Inflammatory macrophage treated with lipopolysaccharide for 1 hour (primary cell): Measurements from ENCODE around the gene LIMS1.
A peak's percentile ranks its signal among the peaks of the same experiment; 100 is the strongest.
"Not testable (repeated sequence)": the region's sequence is repeated elsewhere in the genome, so short reads cannot be mapped to it uniquely, and the experiment has no call there.

ENCODE experiments used
- DNase-seq, 2 donors: peaks; one replicate each; pipeline ENCODE4 v3.0.0-alpha.2; 2020 to 2022

Gene LIMS1

DNA sequence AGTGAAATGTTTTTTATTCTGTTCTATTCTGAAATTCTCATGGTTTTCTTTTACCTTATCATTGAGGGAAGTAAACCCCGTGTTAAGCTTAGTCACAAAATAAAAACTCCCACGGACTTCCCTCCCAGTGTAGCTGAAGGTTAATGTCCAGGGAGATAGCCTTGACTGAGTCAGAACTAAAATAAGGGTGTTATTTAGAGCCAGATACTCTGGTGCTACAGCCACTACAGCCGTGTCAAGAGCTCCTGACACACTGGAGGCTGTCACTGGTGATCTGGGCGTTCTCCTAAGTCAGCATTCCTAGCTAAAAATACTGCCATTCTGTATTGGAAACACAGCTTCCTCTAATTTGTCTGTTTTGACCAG is 103.0 kb downstream of the LIMS1 start:
- peak; percentile 91 to 100 for DNase-seq

DNA sequence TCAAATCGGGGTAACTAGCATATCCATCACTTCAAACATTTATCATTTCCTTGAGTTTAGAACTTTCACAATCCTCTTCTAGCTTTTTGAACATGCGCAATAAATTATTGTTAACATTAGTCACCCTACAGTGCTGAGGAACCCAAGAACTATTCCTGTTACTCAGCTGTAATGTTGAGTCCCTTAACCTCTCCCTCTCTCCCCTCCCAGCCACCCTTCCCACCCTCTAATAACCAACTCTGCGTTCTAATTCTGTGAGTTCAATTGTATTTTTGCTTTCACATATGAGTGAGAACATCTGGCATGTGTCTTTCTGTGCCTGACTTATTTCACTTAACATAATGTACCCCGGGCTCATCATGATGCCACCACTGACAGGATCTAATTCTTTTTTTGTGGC is 106.5 kb downstream of the LIMS1 start:
- peak; percentile 67 to 76 for DNase-seq

DNA sequence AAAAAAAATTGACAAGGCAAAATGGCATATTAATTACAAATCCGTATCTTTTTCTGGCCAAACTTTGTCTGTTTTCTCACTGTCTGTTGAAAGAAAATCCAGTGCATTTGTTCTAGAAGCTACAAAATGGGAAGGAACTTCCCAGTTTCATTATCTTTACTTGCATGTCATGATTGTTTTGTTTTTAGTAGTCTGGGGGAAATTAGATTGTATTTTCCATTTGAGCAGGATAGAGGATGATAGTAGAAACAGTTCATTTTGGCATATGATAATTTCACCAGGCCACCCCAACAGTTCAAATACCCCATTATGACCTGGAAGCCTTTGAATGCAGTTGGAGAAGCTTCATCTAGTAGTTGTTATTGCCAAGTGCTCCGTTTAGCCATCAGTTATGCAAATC is 107.5 kb downstream of the LIMS1 start:
- peak in 1 of 2 donors; percentile 47 for DNase-seq

DNA sequence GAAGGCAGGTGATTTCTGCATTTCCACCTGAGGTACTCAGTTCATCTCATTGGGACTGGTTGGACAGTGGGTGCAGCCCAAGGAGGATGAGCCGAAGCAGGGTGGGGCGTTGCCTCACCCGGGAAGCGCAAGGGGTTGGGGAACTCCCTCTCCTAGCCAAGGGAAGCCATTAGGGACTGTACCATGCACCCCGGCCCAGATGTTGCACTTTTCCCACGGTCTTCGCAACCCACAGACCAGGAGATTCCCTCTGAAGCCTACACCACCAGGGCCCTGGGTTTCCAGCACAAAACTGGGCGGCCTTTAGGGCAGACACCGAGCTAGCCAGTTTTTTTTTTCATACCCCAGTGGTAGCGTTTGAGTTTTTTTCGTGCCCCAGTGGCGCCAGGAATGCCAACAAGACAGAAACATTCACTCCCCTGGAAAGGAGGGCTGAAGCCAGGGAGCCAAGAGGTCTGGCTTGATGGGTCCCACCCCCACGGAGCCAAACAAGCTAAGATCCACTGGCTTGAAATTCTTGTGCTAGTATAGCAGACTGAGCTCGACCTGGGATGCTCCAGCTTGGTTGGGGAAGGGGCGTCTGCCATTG is 109.1 kb downstream of the LIMS1 start:
- peak in 1 of 2 donors; percentile 73 for DNase-seq

DNA sequence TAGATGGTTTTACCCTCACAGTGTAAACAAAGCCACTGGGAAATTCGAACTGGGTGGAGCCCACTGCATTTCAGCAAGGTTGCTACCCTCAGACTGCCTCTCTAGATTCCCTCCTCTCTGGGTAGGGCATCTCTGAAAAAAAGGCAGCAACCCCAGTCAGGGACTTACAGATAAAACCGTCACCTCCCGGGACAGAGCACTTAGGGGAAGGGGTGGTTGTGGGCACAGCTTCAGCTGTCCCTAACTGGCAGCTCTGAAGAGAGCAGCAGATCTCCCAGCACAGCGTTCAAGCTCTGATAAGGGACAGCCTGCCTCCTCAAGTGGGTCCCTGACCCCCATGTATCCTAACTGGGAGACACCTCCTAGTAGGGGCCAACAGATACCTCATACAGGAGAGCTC is 109.6 kb downstream of the LIMS1 start:
- not testable (repeated sequence) for DNase-seq

DNA sequence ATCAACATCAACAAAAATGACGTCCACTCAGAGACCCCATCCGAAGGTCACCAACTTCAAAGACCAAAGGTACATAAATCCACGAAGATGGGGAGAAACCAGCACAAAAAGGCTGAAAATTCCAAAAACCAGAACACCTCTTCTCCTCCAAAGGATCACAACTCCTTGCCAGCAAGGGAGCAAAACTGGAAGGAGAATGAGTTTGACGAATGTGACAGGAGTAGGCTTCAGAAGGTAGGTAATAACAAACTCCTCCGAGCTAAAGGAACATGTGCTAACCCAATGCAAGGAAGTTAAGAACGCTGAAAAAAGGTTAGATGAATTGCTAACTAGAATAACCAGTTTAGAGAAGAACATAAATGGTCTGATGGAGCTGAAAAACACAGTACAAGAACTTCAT is 110.2 kb downstream of the LIMS1 start:
- DNase-seq: not testable (repeated sequence)

DNA sequence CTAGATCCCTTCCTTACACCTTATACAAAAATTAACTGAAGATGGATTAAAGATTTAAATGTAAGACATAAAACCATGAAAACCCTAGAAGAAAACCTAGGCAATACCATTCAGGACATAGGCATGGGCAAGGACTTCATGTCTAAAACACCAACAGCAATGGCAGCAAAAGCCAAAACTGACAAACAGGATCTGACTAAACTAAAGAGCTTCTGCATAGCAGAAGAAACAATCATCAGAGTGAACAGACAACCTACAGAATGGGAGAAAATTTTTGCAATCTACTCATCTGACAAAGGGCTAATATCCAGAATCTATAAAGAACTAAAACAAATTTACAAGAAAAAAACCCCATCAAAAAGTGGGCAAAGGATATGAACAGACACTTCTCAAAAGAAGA is 114.5 kb downstream of the LIMS1 start:
- DNase-seq: not testable (repeated sequence)

DNA sequence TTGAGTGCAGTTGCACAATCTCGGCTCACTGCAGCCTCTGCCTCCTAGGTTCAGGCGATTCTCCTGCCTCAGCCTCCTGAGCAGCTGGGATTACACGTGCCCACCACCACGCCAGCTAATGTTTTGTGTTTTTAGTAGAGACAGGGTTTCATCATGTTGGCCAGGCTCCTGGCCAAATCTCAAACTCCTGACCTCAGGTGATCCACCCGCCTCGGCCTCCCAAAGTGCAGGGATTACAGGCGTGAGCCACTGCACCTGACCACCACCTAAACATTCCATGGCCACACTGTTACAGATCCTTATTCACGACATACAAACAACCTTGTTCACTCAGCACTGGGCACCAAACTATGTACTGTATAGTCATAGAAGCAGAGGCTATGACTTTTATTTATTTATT is 116.2 kb downstream of the LIMS1 start:
- not testable (repeated sequence) for DNase-seq

DNA sequence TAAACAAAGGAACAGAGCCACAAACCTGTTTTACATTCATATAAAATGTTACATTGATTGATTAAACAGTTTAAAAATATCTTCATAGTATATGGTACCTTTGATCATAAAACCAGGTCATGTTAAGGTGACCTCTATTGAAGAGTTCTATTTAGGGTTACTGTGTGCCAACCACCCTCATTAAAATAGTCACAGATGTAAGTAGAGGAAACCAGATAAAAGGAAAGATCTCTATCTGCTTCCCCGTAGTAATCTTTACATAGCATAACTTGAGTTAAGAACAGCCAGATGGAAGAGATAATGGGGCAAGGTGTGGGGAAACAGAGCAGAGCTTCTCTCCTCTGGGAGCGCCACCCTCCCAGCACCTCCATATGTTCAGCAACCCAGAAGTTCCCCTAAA is 117.2 kb downstream of the LIMS1 start:
- not testable (repeated sequence) for DNase-seq

DNA sequence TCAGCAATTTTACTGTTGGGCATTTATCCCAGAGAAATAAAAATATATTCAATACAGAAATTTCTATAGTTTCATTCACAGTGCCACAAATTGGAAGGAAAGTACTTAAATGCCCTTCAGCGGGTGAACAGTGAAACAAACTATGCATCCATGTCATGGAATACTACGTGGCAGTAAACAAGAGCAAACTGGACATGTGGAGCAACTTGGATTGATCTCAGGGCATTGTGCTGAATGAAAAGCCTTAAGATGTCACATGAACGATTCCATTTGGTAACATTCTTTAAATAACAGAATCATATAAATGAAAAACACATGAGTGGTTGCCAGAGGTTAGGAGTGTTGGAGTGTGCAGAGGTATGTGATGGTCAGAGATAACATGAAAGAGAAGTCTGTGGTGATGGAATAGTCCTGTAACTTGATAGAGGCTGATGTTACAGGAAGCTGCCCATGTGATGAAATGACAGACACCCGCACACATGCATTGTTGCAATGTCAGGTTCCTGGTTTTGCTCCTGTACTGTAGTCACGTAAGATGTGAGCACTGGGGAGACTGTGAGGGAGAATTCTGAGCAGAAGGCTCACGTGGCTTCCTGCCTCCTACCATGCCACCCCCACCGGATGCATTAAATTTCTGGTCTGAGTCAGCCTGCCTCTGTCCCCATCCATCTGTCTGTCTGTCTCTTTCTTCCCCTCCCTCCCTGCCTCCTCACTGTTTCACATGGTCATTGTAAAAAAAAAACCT is 118.1 kb downstream of the LIMS1 start:
- DNase-seq: peak; percentile 82 to 95

DNA sequence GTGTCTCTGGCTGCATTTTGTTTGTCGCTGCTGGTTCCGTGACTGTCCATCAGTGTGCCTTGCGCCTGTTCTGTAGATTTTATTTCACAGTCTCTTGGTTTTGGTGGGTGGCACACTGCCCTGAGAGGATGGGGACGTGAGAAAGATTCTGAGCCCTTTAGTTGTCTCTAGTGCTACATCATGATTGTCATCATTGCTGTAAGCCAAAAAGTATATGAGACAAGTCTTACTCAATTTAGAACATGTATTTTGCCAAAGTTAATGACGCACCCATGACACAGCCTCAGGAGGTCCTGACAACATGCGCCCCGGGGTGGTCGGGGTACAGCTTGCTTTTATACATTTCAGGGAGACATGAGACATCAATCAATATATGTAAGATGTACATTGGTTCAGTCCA is 119.2 kb downstream of the LIMS1 start:
- not testable (repeated sequence) for DNase-seq

DNA sequence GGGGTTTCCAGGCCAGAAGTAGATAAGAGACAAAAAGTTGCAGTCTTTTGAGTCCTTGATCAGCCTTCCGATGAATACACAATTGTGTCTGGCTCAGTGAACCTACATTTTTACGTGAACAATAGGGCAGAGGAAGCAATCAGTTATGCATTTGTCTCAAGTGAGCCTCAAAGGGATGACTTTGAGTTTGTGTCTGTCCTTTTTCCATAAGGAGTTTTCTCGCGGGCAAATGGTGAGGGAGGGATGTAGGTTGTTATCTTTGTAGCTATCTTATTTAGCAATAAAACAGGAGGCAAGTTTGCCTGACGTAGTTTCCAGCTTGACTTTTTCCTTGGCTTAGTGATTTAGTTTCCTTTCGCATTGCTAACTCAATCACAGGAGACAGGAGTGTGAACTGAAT is 119.6 kb downstream of the LIMS1 start:
- not testable (repeated sequence) for DNase-seq

DNA sequence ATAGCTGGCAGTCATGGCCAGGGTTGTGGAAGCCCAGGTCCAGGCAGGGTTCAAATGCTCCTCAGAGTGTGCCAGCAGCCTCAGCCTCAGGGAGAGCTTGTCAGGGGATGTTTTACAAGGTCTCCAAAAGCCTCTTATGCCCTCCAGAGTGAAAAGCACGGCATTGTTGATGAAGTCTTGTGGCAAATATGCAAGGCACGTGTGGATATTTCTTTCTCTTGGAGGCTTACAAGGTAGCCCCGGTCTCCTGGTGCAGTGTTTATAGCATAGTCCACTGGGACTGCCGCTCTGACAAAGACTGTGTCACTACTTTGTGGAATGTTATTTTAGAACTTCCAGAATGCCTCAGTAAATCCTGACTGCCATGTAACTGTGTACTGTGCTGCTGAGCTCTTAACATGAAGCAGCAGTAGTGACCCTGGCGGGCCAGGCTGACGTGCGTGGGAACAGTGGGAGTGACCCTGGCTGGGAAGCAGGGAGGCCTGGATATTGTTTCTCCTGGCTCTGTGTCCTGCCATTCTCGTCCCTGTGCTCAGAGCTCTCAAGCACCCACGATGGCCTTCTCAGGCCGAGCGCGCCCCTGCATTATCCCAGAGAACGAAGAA is 120.4 kb downstream of the LIMS1 start:
- DNase-seq: not testable (repeated sequence)

DNA sequence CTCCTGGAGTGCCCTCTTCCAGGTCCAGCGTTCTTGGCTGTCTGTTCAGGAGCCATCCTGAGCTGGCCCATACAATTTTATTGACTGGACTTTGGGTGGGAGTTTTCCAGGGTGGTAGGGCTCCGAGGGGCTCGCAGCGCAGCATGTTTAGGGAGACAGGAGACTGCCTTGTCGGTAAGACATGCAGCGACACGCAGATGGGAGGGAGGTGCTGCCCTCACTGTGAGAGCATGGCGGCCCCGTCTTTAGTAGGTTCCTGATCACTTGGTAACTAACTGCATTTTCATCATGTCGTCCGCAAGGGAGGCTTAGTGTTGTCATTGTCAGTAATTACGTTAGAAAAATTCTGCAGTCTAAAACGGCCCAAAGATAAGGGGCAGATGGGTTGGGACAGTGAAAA is 121.0 kb downstream of the LIMS1 start:
- DNase-seq: not testable (repeated sequence)

DNA sequence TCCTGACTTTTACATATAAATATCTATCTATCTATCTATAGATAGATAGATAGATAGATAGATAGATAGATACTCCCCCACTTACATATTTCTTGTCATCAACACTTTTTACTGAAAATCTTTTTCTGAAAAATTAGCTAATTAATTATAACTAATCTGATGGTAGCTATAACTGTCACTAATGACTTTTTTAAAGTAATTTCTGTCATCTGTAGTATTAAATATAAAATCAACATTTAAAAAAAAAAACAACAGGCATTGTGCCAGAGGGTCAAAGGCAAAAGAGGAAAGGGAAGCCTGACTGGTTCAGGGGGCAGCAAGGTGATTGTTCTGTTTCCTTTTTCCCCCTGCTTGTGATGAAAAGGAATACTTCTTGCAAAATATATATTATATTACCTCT is 122.0 kb downstream of the LIMS1 start:
- DNase-seq: not testable (repeated sequence)

DNA sequence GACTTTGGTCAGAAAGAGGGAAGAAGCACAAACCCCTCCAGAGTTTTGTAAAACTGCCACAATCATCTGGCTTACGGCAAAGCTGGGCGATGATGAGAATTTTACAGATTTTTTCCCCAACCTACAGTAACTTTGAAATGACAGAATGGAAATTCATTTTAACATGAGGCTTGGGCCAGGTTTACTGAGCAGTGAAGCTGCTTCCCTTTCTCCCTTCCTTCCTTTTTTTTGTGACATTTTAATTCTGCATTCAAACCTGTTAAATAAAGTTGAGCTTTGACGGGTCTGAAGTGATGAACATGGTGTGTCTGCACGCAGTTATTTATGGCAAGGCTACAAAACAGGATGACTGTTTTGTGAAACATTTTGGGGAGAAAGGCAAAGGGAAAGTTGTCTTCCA is 123.2 kb downstream of the LIMS1 start:
- peak; percentile 20 to 34 for DNase-seq

DNA sequence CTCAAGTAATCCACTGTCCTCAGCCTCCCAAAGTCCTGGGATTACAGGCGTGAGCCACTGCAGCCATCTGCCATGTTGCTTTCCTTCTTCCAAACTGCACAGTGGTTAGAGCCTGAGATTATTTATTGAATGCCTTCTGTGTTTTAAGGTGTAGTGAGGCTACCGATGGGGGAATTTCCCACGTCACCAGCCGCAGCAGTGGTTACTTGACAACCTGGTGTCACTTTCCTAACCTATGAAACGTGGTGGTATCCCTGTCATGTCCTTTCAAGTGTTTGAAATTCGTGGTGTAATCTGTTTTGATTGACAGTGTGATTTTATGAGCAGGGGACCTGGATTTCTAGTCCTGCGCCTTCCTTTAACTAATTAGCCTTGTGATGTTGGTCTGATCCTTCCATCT is 124.3 kb downstream of the LIMS1 start:
- DNase-seq: not testable (repeated sequence)

DNA sequence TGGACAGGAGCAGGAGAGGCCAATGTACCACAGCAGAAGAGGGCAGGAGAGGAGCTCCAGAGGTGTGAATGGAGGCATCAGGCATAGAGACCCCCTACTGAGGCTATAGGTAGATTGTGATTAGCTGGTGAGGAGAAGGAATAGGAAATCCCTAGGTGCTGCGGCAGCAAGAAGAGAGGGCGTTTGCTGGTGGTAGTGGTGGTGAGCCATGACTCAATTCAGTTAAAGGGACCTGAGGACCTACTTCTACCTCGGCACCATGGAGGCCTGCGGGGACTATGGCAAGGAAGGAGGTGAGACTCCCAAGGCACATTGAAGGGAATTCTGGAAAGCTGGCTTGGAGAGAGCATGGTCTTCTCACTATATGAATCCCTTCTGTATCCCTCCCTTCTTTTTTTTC is 127.2 kb downstream of the LIMS1 start:
- DNase-seq: not testable (repeated sequence)

DNA sequence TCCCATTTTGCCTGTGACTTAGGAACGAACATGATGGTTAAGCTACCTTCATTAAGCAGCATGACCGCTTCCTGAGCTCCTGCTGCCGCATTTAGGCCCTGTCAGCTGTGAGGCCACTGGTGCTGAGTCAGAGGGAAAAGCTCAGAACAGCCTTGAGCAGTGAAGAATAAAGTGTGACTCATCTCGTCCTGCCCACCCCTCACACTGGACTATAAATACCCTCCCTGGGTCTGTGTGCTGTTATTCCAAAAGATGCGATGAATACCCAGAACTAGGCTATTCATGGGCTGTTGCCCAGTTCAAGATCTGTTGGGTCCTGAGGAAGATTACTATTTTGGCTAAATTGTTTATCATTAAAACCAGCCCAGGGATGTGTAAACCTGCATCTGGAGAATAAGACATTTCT is 127.9 kb downstream of the LIMS1 start:
- peak in 1 of 2 donors; percentile 46 for DNase-seq

DNA sequence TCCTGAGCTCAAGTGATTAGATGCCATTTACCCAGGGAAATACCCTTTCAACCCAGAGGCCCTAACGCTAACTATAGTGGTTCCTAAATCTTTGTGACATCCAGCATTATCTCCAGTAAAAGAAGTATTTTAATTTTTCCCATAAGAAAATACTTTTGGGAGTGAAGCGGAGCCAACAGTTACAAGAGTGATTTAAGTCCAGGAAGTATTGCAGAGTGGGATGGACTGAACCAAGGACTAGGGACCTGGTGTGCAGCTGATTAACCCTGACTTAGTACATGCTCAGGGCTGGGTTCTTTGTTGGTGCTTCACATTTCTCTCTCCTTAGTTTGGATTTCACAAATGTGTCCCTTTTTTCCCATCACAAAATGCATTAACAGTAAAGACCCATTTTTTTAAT is 129.1 kb downstream of the LIMS1 start:
- DNase-seq: not testable (repeated sequence)

DNA sequence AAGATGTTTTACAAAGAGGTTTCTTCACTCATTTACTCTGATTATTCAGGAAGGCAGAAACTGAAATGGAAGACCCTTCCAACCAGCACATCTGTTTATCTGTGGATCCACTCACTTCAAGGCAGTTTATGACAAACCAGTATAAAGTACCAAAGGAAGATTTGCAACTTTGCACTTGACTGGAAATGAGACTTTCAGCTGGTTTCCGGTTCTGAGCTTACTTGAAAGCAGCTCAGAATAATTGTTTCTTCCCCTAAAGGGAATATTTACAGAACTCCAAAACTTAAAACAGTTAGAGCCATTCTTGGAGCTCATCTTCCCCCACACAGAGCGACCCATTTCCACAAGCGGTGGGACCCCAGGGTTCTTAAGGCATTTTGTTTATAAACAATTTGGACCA is 129.8 kb downstream of the LIMS1 start:
- not testable (repeated sequence) for DNase-seq

DNA sequence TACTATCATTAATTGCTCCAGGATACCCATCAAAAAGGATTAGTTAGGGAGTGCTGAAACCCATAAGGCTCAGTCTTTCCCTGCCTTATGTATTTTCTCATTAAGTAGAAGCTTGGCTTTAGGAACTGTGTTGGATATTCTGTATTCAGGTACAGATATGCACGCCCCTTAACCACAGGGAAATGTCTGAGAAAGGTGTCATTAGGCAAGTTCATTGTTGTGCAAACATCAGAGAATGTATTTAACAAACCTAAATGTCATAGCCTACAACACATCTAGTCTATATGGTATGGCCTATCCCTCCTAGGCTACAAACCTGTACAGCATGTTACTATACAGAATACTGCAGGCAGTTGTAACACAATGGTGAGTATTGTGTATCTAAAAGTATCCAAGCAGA is 130.7 kb downstream of the LIMS1 start:
- DNase-seq: not testable (repeated sequence)

DNA sequence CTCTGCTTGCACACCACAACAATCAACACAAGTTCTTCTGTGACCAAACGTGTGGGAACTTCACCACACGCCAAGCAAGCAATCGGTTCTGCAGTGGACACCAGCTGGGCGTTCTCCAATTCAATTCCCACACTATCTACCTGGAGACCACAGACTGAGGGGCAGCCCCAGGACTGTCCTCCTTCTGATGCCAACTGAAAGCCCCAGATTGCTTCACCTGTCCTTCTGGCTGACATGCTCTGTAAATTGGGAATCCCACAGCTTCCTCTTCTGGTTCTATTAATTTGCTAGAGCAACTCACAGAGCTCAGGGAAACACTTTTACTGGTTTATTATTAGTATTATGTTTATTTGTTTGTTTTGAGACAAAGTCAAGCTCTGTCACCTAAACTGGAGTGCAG is 131.7 kb downstream of the LIMS1 start:
- DNase-seq: peak; percentile 59 to 91

DNA sequence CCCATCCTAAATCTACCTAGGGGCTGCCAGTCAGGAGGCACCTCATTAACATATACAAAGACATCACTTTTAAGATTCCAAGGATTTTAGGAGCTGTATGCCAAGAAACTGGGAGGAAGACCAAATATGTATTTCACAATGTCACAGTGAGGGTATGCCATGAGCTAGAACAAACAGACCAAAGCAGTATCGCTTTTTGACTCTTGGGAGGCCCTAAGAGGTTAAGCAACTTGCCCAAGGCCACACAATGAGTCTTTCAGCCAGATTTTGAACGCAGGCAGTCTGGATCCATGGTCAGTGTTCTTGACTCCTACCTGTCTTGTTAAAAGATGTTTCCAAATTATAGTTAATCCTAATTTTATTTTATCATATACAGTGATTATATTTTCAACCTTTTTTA is 132.9 kb downstream of the LIMS1 start:
- DNase-seq: not testable (repeated sequence)
